Measurements from ENCODE around the gene PLGLB1.
"Not testable (repeated sequence)": the region's sequence is repeated elsewhere in the genome, so short reads cannot be mapped to it uniquely, and the experiment has no call there.

DNA sequence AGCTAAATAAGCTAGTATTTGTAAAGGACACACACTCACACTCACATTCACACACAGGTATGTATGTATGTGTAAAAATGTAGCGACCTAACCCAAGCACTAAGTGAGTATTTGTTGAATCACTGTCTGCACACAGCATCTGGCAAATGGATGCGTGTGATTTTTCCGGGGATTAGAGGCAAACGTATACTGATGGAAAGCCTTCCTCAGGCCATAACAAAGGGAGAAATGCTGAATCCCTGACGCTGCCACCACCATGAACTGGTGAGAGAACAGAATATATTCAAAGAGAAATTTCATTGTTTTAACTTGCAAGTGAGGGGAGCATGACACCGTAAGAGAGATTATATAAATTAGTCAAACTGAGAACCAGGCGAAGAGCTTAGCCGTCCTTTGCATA lies 601 bp downstream of the PLGLB1 start:
- TF ChIP-seq, protein P1, sequence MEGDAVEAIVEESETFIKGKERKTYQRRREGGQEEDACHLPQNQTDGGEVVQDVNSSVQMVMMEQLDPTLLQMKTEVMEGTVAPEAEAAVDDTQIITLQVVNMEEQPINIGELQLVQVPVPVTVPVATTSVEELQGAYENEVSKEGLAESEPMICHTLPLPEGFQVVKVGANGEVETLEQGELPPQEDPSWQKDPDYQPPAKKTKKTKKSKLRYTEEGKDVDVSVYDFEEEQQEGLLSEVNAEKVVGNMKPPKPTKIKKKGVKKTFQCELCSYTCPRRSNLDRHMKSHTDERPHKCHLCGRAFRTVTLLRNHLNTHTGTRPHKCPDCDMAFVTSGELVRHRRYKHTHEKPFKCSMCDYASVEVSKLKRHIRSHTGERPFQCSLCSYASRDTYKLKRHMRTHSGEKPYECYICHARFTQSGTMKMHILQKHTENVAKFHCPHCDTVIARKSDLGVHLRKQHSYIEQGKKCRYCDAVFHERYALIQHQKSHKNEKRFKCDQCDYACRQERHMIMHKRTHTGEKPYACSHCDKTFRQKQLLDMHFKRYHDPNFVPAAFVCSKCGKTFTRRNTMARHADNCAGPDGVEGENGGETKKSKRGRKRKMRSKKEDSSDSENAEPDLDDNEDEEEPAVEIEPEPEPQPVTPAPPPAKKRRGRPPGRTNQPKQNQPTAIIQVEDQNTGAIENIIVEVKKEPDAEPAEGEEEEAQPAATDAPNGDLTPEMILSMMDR (conservative IDR thresholded peaks at IDR 0.05; ENCODE audit: low read depth in 2 of 2), result not testable (repeated sequence)
- TF ChIP-seq EZH2phosphoT487 (IDR thresholded peaks at IDR 0.05; ENCODE audit: unreplicated experiment); EZH2 (IDR thresholded peaks at IDR 0.05; ENCODE audit: low read depth, unreplicated experiment); POLR2AphosphoS5 (IDR thresholded peaks at IDR 0.05; ENCODE audit: low read depth); CREB1 (CRISPR knock-in tag; IDR thresholded peaks at IDR 0.05; ENCODE audit: low read depth); JUNB (IDR thresholded peaks at IDR 0.05; ENCODE audit: unreplicated experiment); REST (IDR thresholded peaks at IDR 0.05; ENCODE audit: unreplicated experiment); STAT1 (IDR thresholded peaks at IDR 0.05; ENCODE audit: unreplicated experiment); NANOG (IDR thresholded peaks at IDR 0.05; ENCODE audit: borderline replicate concordance); ZNF114 (CRISPR knock-in tag; IDR thresholded peaks at IDR 0.05): not testable (repeated sequence)
- TF ChIP-seq, protein P2, sequence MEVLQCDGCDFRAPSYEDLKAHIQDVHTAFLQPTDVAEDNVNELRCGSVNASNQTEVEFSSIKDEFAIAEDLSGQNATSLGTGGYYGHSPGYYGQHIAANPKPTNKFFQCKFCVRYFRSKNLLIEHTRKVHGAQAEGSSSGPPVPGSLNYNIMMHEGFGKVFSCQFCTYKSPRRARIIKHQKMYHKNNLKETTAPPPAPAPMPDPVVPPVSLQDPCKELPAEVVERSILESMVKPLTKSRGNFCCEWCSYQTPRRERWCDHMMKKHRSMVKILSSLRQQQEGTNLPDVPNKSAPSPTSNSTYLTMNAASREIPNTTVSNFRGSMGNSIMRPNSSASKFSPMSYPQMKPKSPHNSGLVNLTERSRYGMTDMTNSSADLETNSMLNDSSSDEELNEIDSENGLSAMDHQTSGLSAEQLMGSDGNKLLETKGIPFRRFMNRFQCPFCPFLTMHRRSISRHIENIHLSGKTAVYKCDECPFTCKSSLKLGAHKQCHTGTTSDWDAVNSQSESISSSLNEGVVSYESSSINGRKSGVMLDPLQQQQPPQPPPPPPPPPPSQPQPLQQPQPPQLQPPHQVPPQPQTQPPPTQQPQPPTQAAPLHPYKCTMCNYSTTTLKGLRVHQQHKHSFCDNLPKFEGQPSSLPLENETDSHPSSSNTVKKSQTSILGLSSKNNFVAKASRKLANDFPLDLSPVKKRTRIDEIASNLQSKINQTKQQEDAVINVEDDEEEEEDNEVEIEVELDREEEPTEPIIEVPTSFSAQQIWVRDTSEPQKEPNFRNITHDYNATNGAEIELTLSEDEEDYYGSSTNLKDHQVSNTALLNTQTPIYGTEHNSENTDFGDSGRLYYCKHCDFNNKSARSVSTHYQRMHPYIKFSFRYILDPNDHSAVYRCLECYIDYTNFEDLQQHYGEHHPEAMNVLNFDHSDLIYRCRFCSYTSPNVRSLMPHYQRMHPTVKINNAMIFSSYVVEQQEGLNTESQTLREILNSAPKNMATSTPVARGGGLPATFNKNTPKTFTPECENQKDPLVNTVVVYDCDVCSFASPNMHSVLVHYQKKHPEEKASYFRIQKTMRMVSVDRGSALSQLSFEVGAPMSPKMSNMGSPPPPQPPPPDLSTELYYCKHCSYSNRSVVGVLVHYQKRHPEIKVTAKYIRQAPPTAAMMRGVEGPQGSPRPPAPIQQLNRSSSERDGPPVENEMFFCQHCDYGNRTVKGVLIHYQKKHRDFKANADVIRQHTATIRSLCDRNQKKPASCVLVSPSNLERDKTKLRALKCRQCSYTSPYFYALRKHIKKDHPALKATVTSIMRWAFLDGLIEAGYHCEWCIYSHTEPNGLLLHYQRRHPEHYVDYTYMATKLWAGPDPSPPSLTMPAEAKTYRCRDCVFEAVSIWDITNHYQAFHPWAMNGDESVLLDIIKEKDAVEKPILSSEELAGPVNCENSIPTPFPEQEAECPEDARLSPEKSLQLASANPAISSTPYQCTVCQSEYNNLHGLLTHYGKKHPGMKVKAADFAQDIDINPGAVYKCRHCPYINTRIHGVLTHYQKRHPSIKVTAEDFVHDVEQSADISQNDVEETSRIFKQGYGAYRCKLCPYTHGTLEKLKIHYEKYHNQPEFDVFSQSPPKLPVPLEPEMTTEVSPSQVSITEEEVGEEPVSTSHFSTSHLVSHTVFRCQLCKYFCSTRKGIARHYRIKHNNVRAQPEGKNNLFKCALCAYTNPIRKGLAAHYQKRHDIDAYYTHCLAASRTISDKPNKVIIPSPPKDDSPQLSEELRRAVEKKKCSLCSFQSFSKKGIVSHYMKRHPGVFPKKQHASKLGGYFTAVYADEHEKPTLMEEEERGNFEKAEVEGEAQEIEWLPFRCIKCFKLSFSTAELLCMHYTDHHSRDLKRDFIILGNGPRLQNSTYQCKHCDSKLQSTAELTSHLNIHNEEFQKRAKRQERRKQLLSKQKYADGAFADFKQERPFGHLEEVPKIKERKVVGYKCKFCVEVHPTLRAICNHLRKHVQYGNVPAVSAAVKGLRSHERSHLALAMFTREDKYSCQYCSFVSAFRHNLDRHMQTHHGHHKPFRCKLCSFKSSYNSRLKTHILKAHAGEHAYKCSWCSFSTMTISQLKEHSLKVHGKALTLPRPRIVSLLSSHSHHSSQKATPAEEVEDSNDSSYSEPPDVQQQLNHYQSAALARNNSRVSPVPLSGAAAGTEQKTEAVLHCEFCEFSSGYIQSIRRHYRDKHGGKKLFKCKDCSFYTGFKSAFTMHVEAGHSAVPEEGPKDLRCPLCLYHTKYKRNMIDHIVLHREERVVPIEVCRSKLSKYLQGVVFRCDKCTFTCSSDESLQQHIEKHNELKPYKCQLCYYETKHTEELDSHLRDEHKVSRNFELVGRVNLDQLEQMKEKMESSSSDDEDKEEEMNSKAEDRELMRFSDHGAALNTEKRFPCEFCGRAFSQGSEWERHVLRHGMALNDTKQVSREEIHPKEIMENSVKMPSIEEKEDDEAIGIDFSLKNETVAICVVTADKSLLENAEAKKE (CRISPR knock-in tag; IDR thresholded peaks at IDR 0.05), result not testable (repeated sequence)

All from GM23338 (cell line).